HG02759 (cell line): ENCODE measurements around the gene SLC13A2.

Experiments used
- ATAC-seq: cut with Tn5 transposase; IDR thresholded peaks from one replicate; pipeline ENCODE4 v1.9.1; 2021; ENCODE audit warnings: mild to moderate bottlenecking, moderate library complexity; ENCODE audit not compliant: unreplicated experiment

SLC13A2 gene

GRCh38 chr17:28470914-28471366 lies 2.5 kb upstream of the SLC13A2 start:
- no peak for ATAC-seq

- ATAC-seq = no peak
Measured at GRCh38 chr17:28471531-28472342, 1.7 kb upstream of the SLC13A2 start.

- ATAC-seq = no peak
Measured at GRCh38 chr17:28472871-28473497, 460 bp upstream of the SLC13A2 start.

GRCh38 chr17:28474111-28474531 lies 677 bp downstream of the SLC13A2 start:
- ATAC-seq = no peak

GRCh38 chr17:28475151-28475900 lies 1.9 kb downstream of the SLC13A2 start:
- no peak for ATAC-seq

- ATAC-seq = no peak
Measured at GRCh38 chr17:28476076-28476865, 2.8 kb downstream of the SLC13A2 start.

- no peak for ATAC-seq
Measured at GRCh38 chr17:28477928-28478327, 4.5 kb downstream of the SLC13A2 start.

- ATAC-seq = no peak
Measured at GRCh38 chr17:28478712-28479615, 5.5 kb downstream of the SLC13A2 start.

GRCh38 chr17:28480278-28480677 lies 6.8 kb downstream of the SLC13A2 start:
- ATAC-seq = no peak

GRCh38 chr17:28480799-28481571 lies 7.5 kb downstream of the SLC13A2 start:
- ATAC-seq = no peak

- no peak for ATAC-seq
Measured at GRCh38 chr17:28482551-28483199, 9.2 kb downstream of the SLC13A2 start.

GRCh38 chr17:28484296-28484695 lies 10.9 kb downstream of the SLC13A2 start:
- peak; percentile 83 for ATAC-seq

- ATAC-seq = no peak
Measured at GRCh38 chr17:28485049-28485448, 11.6 kb downstream of the SLC13A2 start.

GRCh38 chr17:28487881-28488532 lies 14.6 kb downstream of the SLC13A2 start:
- ATAC-seq = no peak

GRCh38 chr17:28488533-28489276 lies 15.3 kb downstream of the SLC13A2 start:
- no peak for ATAC-seq

- no peak for ATAC-seq
Measured at GRCh38 chr17:28491286-28491685, 17.8 kb downstream of the SLC13A2 start.

GRCh38 chr17:28491860-28492259 lies 18.4 kb downstream of the SLC13A2 start:
- ATAC-seq = no peak
